Prostate gland (tissue), 2 donors: ENCODE results near the gene GALNT16. TPM values are rescaled to one million over a fixed set of nuclear protein-coding genes. Genes with fewer than 3 reads are reported as not detected.

Source experiments
- DNase-seq: peaks from one replicate; pipeline ENCODE4 v3.0.0-alpha.2; 2019; ENCODE audit warnings: low spot score
- H3K27ac ChIP-seq, 2 donors: fragments of 200-600 bp; sonication (generic); 2 replicates each; pipeline ENCODE4 v1.5.1; 2017 to 2019
- H3K27me3 ChIP-seq: fragments of 200-600 bp; sonication (generic); replicated peaks from 2 replicates; pipeline ENCODE4 v1.5.1; 2019; ENCODE audit not compliant: insufficient read depth
- H3K36me3 ChIP-seq, 2 donors: fragments of 200-600 bp; sonication (generic); 1 replicate in 1 of 2; 2 replicates in 1 of 2; pipeline versions ENCODE4 v1.5.1 to v1.8.1; 2017 to 2019
- H3K4me1 ChIP-seq: fragments of 200-600 bp; sonication (generic); replicated peaks from 2 replicates; pipeline ENCODE4 v1.5.1; 2019
- H3K4me3 ChIP-seq, 2 donors: fragments of 200-600 bp; sonication (generic); 2 replicates each; pipeline ENCODE4 v1.5.1; 2017 to 2019
- H3K9me3 ChIP-seq: fragments of 200-600 bp; sonication (generic); 2 replicates; pipeline ENCODE4 v1.5.1; 2017
- POLR2A ChIP-seq: fragments of 450-650 bp; IDR thresholded peaks from one replicate; pipeline ENCODE4 v1.6.1; 2016; ENCODE audit warnings: antibody characterized with exemption, mild to moderate bottlenecking
- POLR2AphosphoS5 ChIP-seq: sonication (generic); formaldehyde crosslinking; IDR thresholded peaks from one replicate; pipeline ENCODE4 v1.6.1; 2017; ENCODE audit warnings: antibody characterized with exemption
- WGBS: methylation state at CpG from one replicate; pipeline ENCODE4 v1.1.5; 2018; 5-methylcytosine and 5-hydroxymethylcytosine counted together
- intact Hi-C: fragments of 100-400 bp; cut with DNase I; formaldehyde crosslinking; loops from one replicate; pipeline ENCODE4 v1.14.2; 2022
- total RNA-seq, 2 donors: library from RNA; depleted of rRNA; stranded (reverse); fragments of >200 nt; gene quantifications; one replicate each; pipeline ENCODE4 v1.1.0, GENCODE V29; 2016
- TF ChIP-seq, protein P1 (sequence below), 4 experiments: fragments of 200-600 bp in 2 of 4; fragments of 450-650 bp in 2 of 4; sonication (generic) in 2 of 4; IDR thresholded peaks; 1 replicate in 3 of 4; 2 replicates in 1 of 4; pipeline ENCODE4 v1.5.1; 2016 to 2019; ENCODE audit warnings: antibody characterized with exemption in 4 of 4, mild to moderate bottlenecking in 2 of 4, moderate library complexity in 2 of 4

GALNT16 gene
- total RNA-seq, 2 donors from 2014 or later = 2.0 to 6.9 TPM

DNA sequence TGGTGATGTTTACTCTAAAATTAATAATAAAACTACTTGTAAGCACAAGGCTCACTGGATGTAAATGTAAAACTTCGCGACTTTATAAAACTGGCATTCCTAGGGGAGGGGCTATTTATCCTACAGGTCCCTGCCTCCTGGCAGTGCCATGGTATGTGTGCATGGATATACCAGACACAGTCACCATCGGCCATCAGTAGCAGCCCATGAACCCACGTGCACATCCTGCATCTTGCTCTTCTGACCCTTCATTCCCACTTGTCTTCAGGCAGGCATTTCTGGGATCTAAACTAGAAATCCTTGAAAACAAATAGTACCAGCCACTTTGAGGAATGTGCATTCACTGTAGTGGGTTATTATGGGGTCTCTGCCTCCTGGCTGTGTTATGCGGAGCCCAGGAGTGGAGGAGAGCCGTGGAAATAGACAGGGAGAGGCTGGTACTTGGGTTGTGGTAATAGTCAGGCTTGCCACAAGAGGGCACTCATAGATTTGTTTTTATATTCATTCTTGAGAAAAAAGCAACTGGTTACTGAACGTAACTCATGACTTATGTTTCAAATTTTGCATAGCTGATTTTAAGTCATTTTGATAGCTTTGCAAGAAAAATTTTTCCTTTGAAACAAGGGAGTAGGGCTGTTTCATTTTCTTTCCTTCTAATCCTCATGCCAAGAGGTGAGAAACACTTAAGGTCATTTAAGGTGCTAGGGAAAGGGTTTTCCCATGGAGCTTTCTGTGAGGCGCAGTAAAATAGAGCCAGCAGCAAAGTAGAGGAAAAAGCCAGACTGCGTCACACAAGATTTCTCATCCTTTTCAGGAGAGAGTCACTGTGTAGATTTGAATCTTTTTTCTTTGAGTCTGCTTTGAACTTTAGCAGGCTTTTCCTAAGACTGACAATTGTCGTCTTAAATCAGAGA, 17.4 kb upstream of the GALNT16 start:
- H3K4me1 ChIP-seq = no peaks in the 10 kb centered on the region
- no peak overlapping the region for H3K27ac ChIP-seq
- peak; percentile 14 for TF ChIP-seq POLR2AphosphoS5
- TF ChIP-seq, protein P1, sequence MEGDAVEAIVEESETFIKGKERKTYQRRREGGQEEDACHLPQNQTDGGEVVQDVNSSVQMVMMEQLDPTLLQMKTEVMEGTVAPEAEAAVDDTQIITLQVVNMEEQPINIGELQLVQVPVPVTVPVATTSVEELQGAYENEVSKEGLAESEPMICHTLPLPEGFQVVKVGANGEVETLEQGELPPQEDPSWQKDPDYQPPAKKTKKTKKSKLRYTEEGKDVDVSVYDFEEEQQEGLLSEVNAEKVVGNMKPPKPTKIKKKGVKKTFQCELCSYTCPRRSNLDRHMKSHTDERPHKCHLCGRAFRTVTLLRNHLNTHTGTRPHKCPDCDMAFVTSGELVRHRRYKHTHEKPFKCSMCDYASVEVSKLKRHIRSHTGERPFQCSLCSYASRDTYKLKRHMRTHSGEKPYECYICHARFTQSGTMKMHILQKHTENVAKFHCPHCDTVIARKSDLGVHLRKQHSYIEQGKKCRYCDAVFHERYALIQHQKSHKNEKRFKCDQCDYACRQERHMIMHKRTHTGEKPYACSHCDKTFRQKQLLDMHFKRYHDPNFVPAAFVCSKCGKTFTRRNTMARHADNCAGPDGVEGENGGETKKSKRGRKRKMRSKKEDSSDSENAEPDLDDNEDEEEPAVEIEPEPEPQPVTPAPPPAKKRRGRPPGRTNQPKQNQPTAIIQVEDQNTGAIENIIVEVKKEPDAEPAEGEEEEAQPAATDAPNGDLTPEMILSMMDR (IDR thresholded peaks at IDR 0.05) = peak; percentile 63 to 82 (median 76)
- TF ChIP-seq POLR2A = no peak
- H3K27me3 ChIP-seq = no peaks in the 10 kb centered on the region
- H3K9me3 ChIP-seq = no peaks in the 10 kb centered on the region
- intact Hi-C loops = loop anchor here (2.0 to 10.0 kb wide), 4 partner anchors 108 to 332 kb away; partner anchors contain the start of gene CCDC177
- WGBS = 48% methylated on average over 10 of the region's 10 CpGs
- no peak overlapping the region for H3K4me3 ChIP-seq
- DNase-seq = peak; percentile 62
- peaks cover 0 to 3% of the 10 kb centered on the region in 2 donors for H3K36me3 ChIP-seq

DNA sequence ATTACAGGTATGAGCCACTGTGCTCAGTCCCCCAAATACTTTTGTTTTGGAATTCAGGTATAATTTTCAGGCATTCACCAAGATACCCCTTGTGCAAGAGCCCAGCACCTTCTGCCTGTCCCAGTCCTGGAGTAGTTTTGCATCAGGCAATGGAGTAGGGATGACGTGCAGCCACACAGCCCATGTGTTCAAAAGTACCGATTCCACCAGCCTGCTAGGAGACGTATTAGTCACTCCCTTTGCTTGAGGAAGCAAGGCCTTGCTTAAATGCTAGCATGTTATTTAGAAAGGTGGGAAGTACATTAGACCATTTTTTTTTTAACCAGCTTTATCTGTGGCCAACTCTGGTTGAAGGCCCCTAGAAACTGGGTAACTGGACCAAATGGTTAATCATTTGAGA, 15.0 kb upstream of the GALNT16 start:
- Histone ChIP-seq H3K9me3 (no peaks in the 10 kb centered on the region), H3K4me1 (no peaks in the 10 kb centered on the region), H3K36me3 (peaks cover 0 to 3% of the 10 kb centered on the region in 2 donors), H3K27me3 (no peaks in the 10 kb centered on the region), H3K4me3 (no peak overlapping the region), H3K27ac (no peak overlapping the region)
- TF ChIP-seq POLR2A (no peak), POLR2AphosphoS5 (no peak)
- TF ChIP-seq, protein P1 (IDR thresholded peaks at IDR 0.05) = no peak
- no peak for DNase-seq
- intact Hi-C loops = loop anchor here (5.0 to 10.0 kb wide), 3 partner anchors 110 to 330 kb away; partner anchors contain the start of gene CCDC177
- WGBS = 89% methylated on average over 3 of the region's 3 CpGs

DNA sequence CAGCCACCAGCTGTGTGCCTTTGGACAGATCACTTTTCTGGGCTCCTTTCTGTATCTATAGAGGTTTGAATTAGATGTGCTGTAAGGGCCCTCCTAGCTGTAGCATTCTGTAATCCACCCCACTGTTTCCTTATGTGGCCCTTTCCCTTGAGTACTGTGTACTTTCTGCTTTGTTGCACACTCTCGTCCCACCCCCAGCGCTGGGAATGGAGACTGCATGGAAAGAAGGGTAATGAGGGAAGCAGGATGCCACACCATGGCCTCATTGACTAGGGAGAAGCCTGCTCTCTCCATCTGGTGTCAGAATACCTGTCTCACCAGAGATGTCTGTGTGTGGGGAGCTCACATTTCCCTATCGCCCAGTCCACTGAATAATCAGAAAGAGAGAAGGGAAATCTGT, 13.6 kb upstream of the GALNT16 start:
- intact Hi-C loops = loop anchor here (10.0 kb wide), 2 partner anchors 112 to 328 kb away; partner anchors contain the start of gene CCDC177

DNA sequence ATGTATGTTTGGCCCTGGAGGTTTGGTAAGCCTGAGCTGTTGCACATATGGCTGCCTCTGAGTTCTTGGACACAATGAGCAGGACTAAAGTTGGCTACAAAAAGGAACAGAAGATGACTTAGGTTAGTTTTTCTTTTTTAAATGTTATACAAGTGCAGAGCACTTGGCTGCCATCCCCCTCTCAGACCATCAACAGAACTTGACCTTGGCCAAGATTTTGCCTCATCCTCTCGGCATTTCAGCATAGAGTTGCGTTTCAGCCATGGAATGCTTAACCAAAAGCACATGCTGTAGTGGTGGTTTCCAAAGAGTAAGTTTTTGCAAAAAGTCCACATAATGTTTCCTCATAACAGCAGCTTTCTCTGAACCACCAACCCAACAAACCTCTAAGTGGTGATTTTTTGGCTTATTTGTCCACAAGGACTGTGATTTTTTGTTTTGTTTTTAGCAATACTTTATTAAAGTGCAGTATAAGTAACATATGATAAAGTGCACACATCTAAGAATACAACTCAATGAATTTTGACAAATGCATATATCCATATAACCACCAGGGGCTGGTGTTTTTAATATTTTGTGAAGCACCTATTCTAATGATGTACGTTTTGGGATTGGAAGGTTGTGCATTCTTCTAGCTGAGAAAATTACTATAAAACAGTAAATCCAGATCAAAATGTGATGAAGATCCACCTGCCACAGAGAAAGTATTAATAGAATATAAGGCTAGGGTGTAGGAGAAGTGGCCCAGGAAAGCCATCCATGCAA, 12.1 kb upstream of the GALNT16 start:
- Histone ChIP-seq H3K4me3 (no peak overlapping the region), H3K9me3 (no peaks in the 10 kb centered on the region), H3K36me3 (no peaks in the 10 kb centered on the region), H3K27me3 (no peaks in the 10 kb centered on the region), H3K4me1 (no peaks in the 10 kb centered on the region), H3K27ac (peak overlapping the region in 1 of 2 donors; percentile 9)
- DNase-seq = no peak
- intact Hi-C loops = loop anchor here (1.0 to 10.0 kb wide), 3 partner anchors 113 to 327 kb away; partner anchors contain the start of genes CCDC177, ERH and SLC39A9
- 62% methylated on average over 3 of the region's 3 CpGs for WGBS
- TF ChIP-seq, protein P1 (IDR thresholded peaks at IDR 0.05) = no peak
- TF ChIP-seq POLR2AphosphoS5 = peak; percentile 46

More for the DNA sequence above, 13.6 kb upstream of the GALNT16 start:
- no peaks in the 10 kb centered on the region for H3K27me3 ChIP-seq
- H3K36me3 ChIP-seq = peaks cover 0 to 3% of the 10 kb centered on the region in 2 donors
- 84% methylated on average over 3 of the region's 3 CpGs for WGBS
- H3K9me3 ChIP-seq = no peaks in the 10 kb centered on the region
- TF ChIP-seq POLR2A (no peak), POLR2AphosphoS5 (no peak)
- TF ChIP-seq, protein P1 (IDR thresholded peaks at IDR 0.05) = no peak
- no peak overlapping the region for H3K4me3 ChIP-seq
- no peaks in the 10 kb centered on the region for H3K4me1 ChIP-seq
- no peak overlapping the region for H3K27ac ChIP-seq
- DNase-seq = no peak
